Peyer's patch (tissue), 4 donors: ENCODE data around the gene KDM8.

Experiments
- POLR2A ChIP-seq, 2 donors: fragments of 450-650 bp; IDR thresholded peaks; one replicate each; pipeline ENCODE4 v1.5.1; 2017; ENCODE audit warnings: antibody characterized with exemption in 2 of 2, mild to moderate bottlenecking in 2 of 2, moderate library complexity in 2 of 2
- TF ChIP-seq, protein P1 (sequence below), 6 experiments: fragments of 450-650 bp in 4 of 6; fragments of 200-600 bp in 2 of 6; sonication (generic) in 1 of 6; IDR thresholded peaks; one replicate each; pipeline ENCODE4 v1.5.1; 2017 to 2019; ENCODE audit warnings: antibody characterized with exemption in 6 of 6, mild to moderate bottlenecking in 3 of 6, moderate library complexity in 1 of 6

DNA sequence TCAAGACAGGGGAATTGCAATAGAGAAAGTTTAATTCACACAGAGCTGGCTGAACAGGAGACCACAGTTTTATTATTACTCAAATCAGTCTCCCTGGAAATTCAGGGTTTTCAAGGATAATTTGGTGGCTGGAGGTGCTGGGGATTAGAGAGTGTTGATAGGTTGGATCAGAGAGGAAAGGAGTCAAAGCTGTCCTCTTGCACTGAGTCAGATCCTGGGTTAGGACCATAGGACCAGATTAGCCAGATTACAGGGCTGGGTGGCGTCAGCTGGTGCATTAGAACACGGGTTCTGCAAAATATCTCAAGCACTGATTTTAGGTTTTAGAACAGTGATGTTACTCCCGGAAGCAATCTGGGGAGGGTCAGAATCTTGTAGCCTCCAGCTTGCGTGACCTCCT lies 67.0 kb downstream of the KDM8 start:
- TF ChIP-seq, protein P1, sequence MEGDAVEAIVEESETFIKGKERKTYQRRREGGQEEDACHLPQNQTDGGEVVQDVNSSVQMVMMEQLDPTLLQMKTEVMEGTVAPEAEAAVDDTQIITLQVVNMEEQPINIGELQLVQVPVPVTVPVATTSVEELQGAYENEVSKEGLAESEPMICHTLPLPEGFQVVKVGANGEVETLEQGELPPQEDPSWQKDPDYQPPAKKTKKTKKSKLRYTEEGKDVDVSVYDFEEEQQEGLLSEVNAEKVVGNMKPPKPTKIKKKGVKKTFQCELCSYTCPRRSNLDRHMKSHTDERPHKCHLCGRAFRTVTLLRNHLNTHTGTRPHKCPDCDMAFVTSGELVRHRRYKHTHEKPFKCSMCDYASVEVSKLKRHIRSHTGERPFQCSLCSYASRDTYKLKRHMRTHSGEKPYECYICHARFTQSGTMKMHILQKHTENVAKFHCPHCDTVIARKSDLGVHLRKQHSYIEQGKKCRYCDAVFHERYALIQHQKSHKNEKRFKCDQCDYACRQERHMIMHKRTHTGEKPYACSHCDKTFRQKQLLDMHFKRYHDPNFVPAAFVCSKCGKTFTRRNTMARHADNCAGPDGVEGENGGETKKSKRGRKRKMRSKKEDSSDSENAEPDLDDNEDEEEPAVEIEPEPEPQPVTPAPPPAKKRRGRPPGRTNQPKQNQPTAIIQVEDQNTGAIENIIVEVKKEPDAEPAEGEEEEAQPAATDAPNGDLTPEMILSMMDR (IDR thresholded peaks at IDR 0.05), result no peak
- no peak for TF ChIP-seq POLR2A (IDR thresholded peaks at IDR 0.05)
